Stimulated activated CD4-positive, alpha-beta T cell treated with anti-CD3 and anti-CD28 coated beads, Interleukin-12 subunit alpha, Interleukin-12 subunit beta, amount 100 ng/mL, for 48 hours (primary cell): ENCODE measurements around the gene CCR9.
A peak's percentile ranks its signal among the peaks of the same experiment; 100 is the strongest.
"Not testable (repeated sequence)": the region's sequence is repeated elsewhere in the genome, so short reads cannot be mapped to it uniquely, and the experiment has no call there.

ENCODE experiments used
- DNase-seq, 3 donors: peaks; one replicate each; pipeline ENCODE4 v3.0.0-alpha.2; 2020; ENCODE audit warnings: low read depth in 2 of 3, low spot score in 1 of 3

CCR9 gene, protein sequence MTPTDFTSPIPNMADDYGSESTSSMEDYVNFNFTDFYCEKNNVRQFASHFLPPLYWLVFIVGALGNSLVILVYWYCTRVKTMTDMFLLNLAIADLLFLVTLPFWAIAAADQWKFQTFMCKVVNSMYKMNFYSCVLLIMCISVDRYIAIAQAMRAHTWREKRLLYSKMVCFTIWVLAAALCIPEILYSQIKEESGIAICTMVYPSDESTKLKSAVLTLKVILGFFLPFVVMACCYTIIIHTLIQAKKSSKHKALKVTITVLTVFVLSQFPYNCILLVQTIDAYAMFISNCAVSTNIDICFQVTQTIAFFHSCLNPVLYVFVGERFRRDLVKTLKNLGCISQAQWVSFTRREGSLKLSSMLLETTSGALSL

DNA sequence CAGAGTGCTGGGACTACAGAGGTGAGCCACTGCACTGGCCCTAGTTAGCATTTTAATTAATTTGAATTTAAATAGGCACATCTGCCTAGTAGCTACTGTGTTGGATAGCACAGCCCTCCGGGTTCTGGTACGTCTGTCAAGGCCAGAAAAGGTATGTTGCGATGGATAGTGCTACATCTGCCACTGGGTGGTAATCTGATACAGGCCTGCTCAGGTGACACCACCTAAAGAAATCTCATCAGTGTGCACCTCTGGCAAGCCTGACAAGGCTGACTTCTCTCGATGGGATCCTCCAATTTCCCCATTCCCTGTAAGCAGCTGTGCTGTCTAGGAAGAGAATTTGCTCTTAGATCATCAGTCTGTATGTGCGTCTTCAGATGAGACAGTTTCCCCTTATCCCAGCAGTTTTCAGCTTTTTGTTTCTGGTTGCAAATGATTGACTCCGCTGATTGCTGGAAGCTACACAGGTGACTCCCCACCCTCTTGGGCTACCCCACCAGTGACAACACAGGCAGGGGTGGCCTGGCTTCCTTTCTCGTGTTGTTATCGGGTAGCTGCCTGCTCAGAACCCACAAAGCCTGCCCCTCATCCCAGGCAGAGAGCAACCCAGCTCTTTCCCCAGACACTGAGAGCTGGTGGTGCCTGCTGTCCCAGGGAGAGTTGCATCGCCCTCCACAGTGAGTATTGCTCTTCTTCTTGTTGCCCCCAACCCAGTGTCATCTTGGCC is at the start of gene CCR9:
Gene CCR9, plus strand, starts transcription at position 565 of the 727 bp plus-strand sequence. CDS start 8,391 bp downstream, outside the sequence.
- no peak for DNase-seq

DNA sequence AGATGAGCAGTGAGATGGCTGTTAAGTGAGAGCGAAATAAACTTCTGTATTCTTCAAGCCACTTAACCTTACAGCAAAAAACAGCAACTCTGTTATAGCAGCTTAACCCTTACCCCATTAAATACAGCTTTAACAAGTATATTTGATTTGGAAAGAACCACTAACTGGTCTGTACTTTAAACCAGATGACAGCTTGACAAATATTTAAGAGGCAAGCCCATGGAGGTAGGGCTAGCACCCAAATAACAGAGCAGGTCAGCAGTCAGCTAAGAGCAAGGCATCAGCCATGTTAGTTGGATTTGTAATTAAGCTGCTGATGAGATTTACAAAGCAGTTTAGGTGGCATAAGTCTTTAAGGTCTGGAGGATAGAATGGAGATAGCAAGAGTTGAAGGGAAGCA is 47.9 kb upstream of the CCR9 start:
- no peak for DNase-seq

DNA sequence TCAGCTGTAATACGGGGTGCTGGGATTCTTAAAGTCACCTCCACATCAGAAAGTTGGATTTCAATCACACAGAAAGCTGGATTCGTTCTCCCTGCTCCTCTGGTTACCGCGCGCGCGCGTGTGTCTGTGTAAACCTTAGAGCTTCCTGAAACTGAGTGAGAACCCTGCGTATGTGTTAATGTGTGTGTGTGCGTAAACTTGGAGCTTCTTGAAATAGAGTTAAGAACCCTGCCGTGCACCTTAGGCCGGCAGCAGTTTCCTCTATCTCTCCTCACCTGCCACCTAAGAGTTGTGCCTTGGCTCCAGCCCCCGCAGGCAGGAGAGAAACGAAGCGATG is 45.0 kb upstream of the CCR9 start:
- no peak for DNase-seq

DNA sequence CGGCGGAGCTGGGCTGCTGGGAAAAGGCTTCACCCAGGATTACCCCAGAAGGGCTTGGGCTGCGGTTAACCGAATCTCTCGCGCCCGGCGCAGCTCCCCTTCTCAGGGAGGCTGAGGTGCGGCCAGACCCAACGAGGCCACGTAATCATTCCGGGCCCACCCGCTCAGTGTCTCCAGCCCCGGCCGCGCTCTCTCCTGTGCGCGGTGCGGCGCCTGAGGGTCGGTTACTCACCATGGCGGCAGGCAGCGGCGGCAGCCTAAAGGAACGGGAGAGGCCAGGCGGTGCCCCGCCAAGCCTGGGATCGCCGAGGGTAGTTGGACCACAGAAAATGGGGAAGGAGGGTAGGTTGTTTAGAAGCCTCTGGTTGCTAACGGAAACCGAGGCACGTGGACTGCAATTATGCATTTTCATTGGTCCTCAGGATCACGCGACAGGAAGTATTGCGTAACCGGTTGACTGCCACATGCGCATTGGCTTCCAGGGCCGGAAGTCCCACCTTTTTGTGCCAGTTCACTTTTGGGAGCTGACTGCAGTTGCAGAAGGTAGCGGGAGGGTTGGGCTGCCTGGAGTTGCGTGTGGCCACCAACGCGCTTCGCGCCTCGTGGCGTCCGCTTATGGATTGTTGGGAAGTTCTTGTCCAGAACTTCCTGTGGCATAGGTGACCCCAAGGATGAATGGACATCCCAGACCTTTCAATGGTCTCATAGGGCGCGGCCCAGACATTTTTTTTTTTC is 44.4 kb upstream of the CCR9 start, which contains the start of gene LZTFL1:
Gene LZTFL1, minus strand, starts transcription at position 363 of the 735 bp plus-strand sequence. Its CDS starts 128 bp downstream, at position 235.
- DNase-seq: peak; percentile 81 to 86 (median 83)

DNA sequence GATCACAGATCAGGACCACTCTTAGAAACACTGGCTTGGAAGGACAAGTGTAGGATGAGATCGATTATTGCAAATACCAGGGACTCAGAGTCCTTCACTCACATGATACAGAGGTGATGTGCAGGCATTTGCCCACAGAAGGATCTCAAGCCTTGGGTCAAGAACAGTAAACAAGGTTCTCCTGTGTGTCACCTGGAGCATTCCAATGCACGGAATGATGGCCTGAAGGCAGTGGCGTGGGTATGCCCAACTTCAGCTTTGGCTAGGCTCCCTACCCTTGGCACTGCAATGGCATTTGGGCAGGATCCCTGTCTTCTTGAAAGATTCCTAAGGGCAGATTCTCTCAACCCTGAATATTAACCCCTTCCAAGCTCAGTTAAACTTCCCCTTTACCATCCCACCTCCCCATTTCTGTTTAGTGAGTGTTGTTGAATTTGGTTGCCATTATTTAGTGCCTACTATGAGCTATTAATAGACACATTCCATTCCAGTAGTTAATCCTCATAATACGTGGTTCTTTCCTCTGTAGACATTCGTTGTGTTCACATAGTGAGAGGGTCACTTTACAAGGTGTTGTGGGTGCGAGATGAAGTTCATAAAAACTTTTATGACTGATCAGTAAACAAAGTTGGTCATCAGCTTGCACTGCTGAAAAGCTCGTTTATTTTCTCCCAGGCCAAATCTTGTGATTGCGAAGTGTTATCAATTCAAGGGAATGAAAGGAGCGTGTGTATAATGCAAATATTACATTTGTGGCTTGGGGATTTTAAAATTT is 43.3 kb upstream of the CCR9 start:
- DNase-seq: no peak

DNA sequence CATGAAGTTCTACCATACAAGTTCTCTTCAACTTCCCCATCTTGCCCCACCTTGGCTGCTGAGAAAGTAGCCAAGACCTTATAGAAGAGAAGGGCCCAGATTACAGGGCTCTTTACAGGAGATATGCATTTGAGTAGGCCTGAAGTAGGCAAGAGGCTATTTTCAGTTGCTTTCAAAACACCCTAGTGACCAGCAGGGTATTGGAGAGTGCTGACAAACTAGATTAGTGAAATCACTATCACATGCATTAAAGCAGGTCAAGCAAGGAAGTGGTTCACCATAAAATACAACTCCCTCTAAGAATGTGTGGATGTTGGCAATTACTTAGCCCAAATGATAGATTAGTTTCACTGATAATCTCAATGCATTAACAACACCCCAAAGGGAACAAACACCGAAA is 41.7 kb upstream of the CCR9 start:
- no peak for DNase-seq

DNA sequence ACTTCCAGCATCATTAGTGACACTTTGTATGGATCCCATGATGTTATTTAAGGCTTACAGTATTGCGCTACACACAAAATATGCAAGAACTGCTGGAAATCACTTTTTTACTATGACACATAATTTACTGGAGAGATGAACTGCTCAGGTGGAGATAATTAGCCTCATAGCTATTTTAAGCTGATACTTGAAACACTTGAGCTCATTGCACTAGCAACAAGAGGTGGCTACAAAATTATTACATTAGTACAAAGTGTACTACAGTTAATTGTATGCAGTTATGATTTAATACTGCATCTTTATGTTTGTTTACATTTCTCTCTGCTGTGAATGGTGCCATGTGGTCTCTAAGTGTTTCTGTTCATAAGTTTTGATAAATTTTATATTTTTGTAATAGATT is 38.0 kb upstream of the CCR9 start:
- no peak for DNase-seq

DNA sequence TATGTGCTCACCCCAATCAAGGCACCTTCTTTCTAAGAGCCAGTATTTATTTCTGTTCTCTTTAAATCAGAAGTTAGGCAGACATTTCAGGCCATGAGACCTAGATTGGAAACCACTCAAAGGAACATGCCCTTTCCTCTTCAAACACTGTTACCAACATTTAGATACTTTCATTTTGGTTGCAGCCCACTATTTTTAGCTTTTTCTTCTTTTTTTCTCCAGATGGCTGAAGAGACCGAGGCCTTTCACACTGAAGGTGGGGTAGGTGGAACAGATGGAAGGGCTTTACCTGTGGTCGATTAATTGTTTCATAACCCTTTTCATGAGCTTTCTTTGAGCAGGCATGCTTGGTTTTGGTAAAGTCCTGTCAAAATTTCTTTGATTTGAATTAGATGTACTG is 33.5 kb upstream of the CCR9 start:
- DNase-seq: no peak

DNA sequence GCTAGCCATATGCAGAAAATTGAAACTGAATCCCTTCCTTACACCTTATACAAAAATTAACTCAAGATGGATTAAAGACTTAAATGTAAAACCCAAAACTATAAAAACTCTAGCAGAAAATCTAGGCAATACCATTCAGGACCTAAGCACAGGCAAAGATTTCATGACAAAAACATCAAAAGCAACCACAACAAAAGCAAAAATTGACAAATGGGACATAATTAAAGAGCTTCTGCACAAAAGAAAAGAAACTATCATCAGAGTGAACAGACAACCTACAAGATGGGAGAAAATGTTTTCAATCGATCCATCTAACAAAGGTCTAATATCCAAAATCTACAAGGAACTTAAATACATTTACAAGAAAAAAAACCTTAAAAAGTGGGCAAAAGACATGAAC is 30.0 kb upstream of the CCR9 start:
- not testable (repeated sequence) for DNase-seq

DNA sequence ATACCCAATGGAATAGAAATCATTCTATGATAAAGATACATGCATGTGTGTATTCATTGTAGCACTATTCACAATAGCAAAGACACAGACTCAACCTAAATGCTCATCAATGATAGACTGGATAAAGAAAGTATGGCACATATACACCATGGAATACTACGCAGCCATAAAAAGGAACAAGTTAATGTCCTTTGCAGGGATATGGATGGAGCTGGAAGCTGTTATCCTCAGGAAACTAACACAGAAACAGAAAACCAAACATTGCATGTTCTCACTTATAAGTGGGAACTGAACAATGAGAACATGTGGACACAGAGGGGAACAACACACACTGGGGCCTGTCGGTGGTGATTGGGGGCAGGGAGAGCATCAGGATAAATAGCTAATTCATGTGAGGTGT is 29.3 kb upstream of the CCR9 start:
- not testable (repeated sequence) for DNase-seq

DNA sequence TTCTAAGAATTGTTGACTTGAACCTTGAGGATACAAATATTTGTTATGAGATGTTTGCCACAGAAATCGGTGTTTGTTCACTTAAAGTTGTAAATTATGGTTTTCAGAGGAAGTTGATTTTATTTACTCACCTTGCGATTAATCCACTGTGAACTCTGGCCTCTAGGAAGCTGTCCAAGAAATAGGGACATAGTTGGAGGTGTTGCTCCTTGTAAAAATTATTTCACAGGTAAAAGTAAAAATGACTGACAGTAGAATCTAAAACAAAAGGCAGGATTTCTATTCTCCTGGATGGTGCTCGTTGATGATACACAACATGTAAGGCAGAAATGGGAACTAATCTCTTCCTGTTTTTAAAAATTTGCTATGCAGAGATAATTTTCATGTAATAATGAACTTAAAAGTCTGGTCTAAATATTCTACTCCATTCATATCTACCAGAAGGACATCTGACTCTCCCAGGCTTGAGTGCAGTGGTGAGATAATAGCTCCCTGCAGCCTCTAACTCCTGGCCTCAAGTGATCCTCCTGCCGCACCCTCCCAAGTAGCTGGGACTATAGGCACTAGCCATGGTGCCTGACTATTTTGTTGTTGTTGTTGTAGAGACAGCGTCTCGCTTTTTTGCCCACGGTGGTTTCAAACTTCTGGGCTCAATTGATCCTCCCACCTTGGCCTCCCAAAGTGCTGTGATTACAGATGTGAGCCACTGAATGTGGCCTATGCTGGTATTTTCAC is 27.4 kb upstream of the CCR9 start:
- no peak for DNase-seq

DNA sequence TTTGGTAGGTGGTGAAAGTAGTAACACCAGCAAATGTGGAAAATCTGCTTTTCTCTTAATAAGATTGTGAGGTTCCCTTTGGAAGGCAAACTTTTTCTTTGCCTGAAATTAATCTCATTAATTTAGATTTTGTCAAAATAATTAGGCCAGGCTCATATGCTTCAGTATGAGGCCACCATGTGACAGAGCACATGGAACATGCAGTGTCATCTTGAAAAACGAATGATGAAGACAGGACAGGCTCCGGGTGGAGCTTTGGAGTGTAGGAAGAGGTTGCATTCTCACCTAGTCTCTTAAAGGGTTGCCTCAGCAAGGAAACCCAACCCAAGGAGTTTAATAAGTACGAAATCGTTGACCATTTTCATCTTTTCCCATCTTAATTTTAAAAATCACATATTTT is 25.9 kb upstream of the CCR9 start:
- DNase-seq: no peak

DNA sequence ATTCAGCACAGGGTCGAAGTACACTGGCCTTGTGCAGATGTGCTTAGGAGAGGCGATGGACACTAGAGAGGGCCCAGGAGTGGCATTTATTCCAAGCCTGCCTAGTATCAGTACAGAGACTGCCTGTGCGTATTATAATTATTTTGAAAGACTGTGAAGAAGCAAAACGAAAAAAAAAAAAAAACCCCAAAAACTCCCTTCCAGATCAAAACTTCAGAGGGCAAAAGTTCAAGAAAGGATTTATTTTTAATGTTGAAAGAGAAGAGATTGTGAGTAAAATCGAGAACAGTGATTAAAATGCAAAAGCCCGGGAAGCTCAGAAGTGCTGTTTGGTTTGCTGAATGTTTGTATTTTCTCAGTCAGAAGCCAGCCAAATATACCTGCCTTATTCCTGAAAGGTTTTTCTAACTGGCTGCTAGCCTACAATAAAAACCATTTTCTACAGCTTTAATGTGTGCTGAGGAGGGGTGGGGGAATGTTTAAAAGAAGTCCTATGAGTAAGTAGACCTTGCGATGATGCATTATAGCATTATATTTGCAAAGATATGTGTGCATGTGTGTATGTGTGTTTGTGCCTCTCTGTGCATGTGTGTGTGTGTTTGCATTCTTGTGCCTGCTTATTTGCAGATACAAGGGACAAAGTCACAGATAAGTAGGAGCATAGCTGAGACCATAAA is 25.2 kb upstream of the CCR9 start:
- no peak for DNase-seq

DNA sequence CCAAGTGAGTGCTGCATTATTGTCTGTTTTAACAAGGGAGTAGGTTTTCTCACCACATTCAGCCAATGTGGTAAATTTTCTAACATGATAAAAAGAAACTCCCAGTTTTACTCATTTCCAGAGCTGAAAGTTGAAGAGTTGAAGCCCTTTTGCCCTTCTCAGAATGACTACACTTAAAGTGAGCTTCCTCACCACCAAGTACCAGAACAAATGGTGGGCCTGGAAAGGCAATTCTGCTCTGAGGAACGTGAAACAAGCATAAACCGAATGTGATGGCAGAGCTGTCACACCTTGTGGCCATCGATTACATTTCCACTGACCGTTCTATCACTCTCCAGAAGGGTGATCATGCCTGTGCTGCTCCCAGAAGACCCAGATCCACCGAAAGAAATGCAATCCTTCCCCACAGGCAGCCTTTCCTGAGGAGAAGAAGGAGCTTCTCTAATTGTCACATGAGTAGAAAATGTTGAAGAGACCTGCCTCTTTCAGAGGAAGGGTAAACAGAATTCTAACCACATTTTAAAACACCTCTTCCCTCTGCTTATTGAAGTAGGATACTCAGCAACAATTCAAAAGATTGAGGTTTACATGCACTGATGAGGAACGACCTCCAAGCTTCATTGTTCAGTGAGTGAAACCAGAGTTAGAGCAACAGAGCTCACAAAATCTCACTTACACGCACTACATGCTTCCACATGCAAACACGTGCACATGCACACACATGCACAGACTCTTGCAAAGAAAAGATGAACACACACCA is 21.4 kb upstream of the CCR9 start:
- peak in 2 of 3 donors; percentile 21 to 26 for DNase-seq

DNA sequence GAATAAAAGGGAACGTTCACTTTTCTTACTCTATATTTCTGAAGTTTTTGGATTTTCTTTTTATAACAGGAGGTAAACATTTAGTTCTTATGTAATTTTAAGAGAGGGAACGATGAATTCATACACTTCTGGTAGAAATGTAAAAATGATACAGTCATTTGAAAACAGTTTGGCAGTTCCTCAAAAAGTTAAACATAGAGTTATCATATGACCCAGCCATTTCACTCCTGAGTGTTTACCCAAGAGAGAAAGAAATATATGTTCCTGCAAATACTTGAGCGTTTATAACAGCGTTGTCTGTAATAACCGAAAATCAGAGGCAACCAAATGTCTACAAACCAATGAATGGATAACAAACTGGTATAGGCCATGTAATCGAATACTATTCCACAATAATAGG is 20.8 kb upstream of the CCR9 start:
- no peak for DNase-seq

DNA sequence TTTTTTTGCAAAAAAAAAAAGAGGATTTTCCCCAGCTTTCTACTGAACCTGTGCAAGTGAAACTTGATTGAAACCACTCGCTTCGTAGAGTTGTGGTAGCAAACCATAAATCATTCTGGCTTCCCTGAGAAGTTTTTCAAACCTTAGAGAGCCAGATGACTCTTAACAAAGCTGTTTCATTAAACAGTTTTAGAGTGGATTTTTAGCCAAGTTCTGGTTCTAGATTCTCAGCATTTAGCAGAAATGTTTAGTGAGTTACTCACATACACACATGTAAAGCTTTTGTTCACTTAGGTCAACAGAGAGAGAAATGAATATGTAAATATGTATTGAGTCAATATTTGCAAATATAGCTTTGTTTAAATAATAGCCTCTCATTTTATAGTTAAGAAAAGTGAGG is 18.1 kb upstream of the CCR9 start:
- DNase-seq: no peak

DNA sequence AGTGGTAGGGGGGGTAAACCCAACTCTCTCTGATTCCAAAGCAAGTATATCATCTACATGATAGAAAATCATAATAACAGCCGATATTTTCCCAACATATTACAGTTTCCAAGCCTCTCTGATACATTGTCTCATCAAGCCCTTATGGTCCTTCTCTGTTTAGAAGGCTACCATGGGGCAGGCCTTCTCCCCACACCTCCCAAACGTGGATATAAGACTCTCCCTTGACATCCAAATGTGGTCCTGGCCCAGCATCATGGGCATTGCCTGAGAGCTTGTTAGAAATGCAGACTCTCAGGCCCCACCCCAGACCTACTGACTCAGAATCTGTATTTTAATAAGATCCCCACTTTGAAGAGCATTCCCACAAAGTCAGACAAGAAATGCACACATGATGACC is 17.7 kb upstream of the CCR9 start:
- DNase-seq: no peak

DNA sequence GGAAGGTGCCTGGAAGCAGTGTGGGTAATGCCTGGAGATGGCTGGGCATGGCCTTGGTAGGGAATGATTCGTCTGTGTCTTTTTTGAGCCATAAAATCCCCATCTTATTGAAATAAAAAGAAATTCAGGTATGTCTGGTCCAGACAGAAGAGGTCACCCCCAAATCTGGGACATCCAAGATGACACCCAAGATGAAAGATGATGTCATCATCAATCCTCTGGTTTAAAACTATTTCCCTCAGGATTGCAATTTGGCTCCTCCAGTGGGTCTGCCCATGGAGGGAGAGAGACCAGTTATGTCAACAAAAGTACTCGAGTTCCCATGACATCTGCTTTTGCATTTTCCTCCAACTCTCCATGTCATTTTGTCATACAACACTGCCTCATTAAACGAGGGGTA is 16.7 kb upstream of the CCR9 start:
- no peak for DNase-seq

DNA sequence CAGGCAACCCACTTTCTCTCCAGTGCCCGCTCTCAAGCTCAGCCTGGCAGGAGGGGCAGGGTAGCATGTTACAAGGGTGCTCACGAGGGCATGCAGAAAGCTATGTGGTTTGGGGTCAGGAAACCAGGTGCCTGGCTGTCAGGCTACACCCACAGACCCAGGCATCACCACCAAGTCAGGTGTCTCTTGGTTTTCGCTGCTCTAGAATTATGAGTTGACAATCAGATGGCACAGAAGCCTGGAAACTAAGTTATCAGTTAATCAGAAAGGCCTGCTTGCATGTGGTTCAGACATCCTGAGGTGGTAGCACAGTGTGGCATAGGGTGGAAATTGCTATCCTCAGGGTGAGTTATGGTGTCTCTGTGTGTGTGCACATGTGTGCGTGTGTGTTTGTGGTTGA is 16.2 kb upstream of the CCR9 start:
- peak in 2 of 3 donors; percentile 8 to 10 for DNase-seq
